ENCODE data around the gene LIPF. TPM values are rescaled to one million over a fixed set of nuclear protein-coding genes. Genes with fewer than 3 reads are reported as not detected.
"Not testable (repeated sequence)": the region's sequence is repeated elsewhere in the genome, so short reads cannot be mapped to it uniquely, and the experiment has no call there.

LIPF gene
- total RNA-seq, 2 experiments from 2014 or later: not detected

- POLR2A ChIA-PET: no interaction called here
- Mint-ChIP-seq H3K9me3 (no peaks in the 10 kb centered on the region), H3K27ac (no peak overlapping the region), H3K4me1 (ENCODE audit: low read depth) (peaks cover 29% of the 10 kb centered on the region), H3K36me3 (ENCODE audit: low read depth) (no peaks in the 10 kb centered on the region), H3K4me3 (no peak overlapping the region), H3K27me3 (peaks cover 3% of the 10 kb centered on the region)
- no peak for TF ChIP-seq CTCF (IDR thresholded peaks at IDR 0.05)
- intact Hi-C loops (cut with micrococcal nuclease): no loop called here
- DNase-seq (peak; percentile 34), ATAC-seq (no peak)
- CTCF ChIA-PET: no interaction called here
Observed at GRCh38 chr10:88702848-88703597, 38.8 kb downstream of the LIPF start.

GRCh38 chr10:88705958-88706357 lies 41.7 kb downstream of the LIPF start, which contains the start of gene LIPK:
LIPK (plus strand) TSS chr10:88706249; CDS start chr10:88724544, 18,295 bp downstream.
- DNase-seq (no peak), ATAC-seq (no peak)
- Mint-ChIP-seq H3K4me1 (ENCODE audit: low read depth) (peaks cover 29% of the 10 kb centered on the region), H3K27me3 (peaks cover 4% of the 10 kb centered on the region), H3K9me3 (no peaks in the 10 kb centered on the region), H3K36me3 (ENCODE audit: low read depth) (no peaks in the 10 kb centered on the region), H3K4me3 (no peak within 1 kb of the TSS), H3K27ac (no peak within 1 kb of the TSS)
- TF ChIP-seq CTCF (IDR thresholded peaks at IDR 0.05): no peak
- ChIA-PET CTCF (interaction anchor here (0.7 to 1.5 kb wide), 2 partner anchors 12 to 61 kb away, joined by 3 to 6 read pairs; no protein-coding TSS in a partner anchor), POLR2A (no interaction called here)
- intact Hi-C loops (cut with micrococcal nuclease): loop anchor here (2.0 kb wide), 1 partner anchor 87 kb away; no protein-coding TSS in a partner anchor

- Mint-ChIP-seq H3K9me3 (no peaks in the 10 kb centered on the region), H3K4me3 (no peak overlapping the region), H3K36me3 (ENCODE audit: low read depth) (no peaks in the 10 kb centered on the region), H3K27me3 (peaks cover 4% of the 10 kb centered on the region), H3K4me1 (ENCODE audit: low read depth) (peaks cover 29% of the 10 kb centered on the region), H3K27ac (no peak overlapping the region)
- ChIA-PET CTCF (interaction anchor here (1.2 to 1.5 kb wide), 2 partner anchors 8 to 21 kb away, joined by 3 read pairs; no protein-coding TSS in a partner anchor), POLR2A (no interaction called here)
- peak; percentile 39 for DNase-seq
- intact Hi-C loops (cut with micrococcal nuclease): loop anchor here (2.0 kb wide), 1 partner anchor 85 kb away; no protein-coding TSS in a partner anchor
- peak; percentile 69 for ATAC-seq
- TF ChIP-seq CTCF (IDR thresholded peaks at IDR 0.05): no peak
Observed at GRCh38 chr10:88707429-88708155, 43.4 kb downstream of the LIPF start.

GRCh38 chr10:88709361-88709760 lies 45.1 kb downstream of the LIPF start:
- CTCF ChIA-PET: not testable (repeated sequence)

GRCh38 chr10:88715517-88715916 lies 51.3 kb downstream of the LIPF start:
- H3K27ac Mint-ChIP-seq: no peak overlapping the region
- no peaks in the 10 kb centered on the region for H3K36me3 Mint-ChIP-seq (ENCODE audit: low read depth)
- TF ChIP-seq CTCF (IDR thresholded peaks at IDR 0.05): no peak

More at GRCh38 chr10:88709361-88709760, 45.1 kb downstream of the LIPF start:
- ATAC-seq; DNase-seq; H3K27ac Mint-ChIP-seq; H3K36me3 Mint-ChIP-seq (ENCODE audit: low read depth); H3K27me3 Mint-ChIP-seq; H3K9me3 Mint-ChIP-seq; H3K4me3 Mint-ChIP-seq; POLR2A ChIA-PET; intact Hi-C loops (cut with micrococcal nuclease): not testable (repeated sequence)
- peaks cover 20% of the 10 kb centered on the region for H3K4me1 Mint-ChIP-seq (ENCODE audit: low read depth)

More at GRCh38 chr10:88715517-88715916, 51.3 kb downstream of the LIPF start:
- DNase-seq (no peak), ATAC-seq (no peak)
- peaks cover 4% of the 10 kb centered on the region for H3K27me3 Mint-ChIP-seq
- no peaks in the 10 kb centered on the region for H3K9me3 Mint-ChIP-seq
- no peak overlapping the region for H3K4me3 Mint-ChIP-seq
- intact Hi-C loops (cut with micrococcal nuclease): no loop called here
- no peaks in the 10 kb centered on the region for H3K4me1 Mint-ChIP-seq (ENCODE audit: low read depth)
- CTCF ChIA-PET: no interaction called here
- POLR2A ChIA-PET: no interaction called here

Data from activated CD8-positive, alpha-beta T cell treated with anti-CD3 and anti-CD28 coated beads for 36 hours (primary cell).